ENCODE results near the gene SEMA4C.

SEMA4C gene

DNA sequence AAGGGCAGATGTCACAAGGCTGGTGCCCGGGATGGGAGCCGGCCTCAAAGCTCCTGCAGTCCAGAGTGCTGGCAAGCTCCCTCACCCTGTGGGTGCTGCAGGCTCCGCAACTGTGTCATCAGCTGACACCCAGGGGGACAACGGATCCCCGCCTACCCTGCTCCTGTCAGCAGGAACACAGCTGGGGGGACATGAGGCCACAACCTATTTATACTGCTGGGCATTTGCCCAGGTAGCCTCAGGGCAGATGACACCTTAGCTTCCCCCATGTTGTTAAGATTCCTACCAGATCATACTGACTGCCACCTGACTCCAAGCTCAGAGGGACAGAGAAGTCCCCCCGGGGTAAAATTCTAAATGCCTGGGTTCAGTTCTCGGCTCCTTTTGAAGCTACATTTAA lies 27.3 kb downstream of the SEMA4C start:
- DNase-seq (ENCODE audit: low read depth), result no peak

DNA sequence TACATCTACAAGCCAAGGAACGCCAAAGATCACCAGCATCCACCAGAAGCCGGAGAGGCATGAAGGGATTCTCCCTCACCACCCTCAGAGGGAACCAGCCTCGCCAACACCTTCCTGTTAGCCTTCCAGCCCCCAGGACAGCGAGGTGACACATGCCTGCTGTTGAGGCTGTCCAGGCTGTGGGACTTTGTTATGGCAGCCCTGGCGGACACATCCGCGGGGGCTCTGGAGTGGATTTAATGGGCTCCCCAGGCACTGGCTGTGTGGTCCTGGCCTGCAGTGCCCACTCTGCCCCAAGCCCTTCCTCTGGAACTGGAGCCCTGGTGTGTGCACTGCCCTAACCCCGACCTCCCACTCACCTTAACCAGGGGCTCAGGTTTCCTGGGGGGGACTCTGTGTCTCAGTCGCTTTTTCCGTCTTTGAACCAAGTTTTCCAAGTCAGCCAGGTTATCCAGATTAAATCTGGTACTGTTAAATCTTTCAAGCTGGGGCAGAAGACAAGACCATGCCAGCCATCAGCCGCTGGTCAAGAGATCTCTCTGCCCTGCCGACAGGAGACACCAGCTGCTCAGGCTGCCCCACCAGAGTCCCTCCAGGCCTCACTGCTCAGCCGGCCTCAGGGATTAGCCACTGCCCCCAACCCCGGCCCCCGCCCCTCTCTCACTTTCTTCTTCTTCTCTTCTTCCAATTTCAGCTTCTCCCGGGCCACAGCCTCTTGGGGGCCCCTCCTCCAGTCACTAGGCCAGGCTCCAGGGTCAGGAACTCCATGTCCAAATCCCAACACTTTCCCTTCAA lies 28.0 kb downstream of the SEMA4C start:
- DNase-seq (ENCODE audit: low read depth), result no peak

DNA sequence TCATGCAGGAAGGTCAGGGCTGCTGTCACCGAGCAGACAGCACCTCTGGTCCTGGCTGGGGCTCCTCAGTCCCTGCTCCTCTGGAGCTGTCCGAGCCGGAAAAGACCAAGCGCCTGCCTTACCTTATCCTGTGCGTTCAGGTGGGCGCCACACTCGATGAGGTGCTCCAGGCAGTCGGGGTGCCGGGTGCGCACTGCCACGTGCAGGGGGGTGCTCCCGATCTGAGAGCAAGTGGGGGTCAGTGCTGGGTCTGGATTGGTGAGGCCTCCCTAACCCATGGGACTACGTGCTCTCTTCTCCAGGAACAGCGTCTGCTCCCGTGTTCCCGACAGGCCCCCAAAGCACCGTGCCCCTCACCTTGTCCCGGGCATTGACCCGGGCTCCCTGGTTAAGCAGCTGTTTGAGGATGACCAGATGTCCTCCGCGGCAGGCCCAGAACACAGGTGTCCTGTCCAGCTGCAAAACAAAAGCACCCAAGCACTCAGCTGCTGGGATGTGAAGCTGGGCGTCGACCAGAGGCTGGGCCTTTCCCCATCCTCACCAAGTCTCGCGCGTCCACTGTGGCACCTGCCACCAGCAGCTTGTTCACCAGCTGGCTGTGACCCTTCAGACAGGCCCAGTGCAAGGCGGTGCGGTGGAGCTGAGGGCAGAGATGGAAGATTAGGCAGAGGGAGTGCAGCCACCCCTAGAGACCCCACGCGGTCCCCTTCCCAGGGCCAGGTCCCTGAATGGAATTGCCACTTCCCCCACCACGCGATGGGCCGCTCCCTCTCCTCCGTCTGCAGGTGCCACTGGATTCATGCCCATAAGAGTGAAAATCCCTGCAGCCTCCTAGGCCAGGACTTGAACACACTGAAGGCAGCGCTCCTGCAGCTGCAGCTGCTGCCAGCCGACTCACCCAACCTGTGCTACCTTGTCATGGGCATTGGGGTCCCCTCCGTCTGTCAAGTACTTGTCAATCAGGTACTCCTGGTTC lies 29.7 kb downstream of the SEMA4C start:
- no peak for DNase-seq (ENCODE audit: low read depth)

DNA sequence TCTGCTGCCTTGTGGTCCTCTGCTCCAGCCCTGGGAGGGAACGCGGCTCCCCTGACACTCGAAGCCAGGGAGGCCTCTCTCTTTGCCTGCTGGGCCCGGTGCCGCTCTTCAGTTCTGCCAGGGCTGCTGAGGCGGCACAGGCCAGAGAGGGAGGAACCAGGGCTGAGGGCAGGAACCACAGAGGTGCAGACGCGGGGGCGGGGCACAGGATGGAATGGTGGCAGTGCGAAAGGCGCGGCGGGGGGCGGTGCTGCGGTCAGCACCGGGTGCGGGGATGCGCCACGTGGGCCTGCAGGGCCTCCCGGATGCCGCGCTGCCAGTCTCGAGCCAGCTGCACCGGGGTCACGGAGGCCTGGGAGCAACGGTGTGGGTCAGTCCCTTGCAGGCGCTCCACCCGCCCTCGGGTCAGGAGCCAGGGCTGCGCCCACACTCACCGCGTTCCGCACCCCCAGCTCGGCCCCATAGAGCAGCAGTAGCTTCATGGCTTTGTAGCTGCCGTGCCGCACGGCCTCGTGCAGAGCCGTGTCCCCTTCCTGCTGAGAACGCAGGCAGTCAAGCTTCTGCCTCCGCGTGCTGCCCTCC lies 30.5 kb downstream of the SEMA4C start:
- DNase-seq (ENCODE audit: low read depth), result peak; percentile 48

DNA sequence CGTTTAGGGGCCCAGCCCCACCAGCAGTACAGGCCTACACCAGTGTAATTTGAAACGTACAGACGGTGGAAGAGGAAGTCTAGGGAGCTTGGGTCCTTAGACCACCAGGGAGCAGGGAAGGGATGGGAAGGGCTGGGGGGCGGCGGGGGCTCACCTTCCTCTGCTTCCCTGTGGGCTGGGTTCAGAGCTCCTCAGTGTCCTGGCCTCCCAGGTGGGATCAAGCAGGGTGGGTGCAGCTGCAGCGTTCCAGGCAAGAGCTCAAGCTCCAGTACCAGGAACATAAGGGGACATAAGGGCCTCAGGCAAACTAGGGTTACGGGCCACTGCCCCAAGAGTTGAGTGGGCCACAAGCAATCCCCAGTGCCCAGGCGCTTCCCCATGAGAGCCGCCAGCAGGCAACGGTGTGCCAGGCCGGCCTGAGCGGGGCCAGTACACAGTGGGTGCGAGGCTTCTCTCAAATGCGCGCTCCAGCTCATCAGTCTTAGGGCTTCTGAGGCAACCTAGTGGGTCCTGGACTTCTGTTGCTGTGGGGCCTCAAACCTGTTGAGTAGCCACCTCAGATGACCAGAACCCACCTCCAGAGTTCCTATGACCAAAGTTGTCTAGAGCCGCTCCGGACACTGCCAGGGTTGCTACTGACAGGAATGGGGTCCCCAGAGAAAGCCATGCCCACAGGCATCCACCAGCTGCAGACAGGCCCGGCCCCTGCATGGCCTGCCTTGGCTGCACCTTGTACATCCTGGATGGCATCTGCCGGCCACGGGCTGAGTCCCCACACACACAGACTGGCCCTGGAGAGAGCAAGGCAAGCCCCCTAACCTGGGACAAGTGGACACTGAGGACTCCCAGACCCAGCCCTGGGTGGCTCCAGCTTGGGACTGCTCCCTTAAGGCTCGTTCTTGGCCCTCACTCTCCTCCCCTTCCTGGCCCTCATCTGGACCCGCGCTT lies 31.3 kb downstream of the SEMA4C start:
- DNase-seq (ENCODE audit: low read depth), result no peak

DNA sequence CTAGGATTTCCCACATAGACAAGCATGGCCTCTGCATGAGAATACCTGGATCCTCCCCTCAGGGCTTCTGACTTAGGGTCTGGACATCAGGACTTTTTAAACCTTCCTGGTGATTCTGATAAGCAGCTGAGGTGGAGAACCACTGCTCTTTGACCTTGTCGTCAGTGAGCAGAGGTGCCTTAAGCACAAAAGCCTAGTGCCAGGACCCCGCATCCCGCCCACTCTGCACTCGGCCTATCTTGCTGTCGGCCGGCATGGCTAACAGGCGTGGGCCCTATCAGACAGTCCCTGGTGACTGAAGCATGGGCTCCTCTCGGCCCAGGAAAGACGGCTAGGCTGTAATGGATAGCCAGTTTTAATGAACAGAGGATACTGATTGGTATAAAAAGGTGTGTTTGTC lies 32.3 kb downstream of the SEMA4C start:
- DNase-seq (ENCODE audit: low read depth), result no peak

DNA sequence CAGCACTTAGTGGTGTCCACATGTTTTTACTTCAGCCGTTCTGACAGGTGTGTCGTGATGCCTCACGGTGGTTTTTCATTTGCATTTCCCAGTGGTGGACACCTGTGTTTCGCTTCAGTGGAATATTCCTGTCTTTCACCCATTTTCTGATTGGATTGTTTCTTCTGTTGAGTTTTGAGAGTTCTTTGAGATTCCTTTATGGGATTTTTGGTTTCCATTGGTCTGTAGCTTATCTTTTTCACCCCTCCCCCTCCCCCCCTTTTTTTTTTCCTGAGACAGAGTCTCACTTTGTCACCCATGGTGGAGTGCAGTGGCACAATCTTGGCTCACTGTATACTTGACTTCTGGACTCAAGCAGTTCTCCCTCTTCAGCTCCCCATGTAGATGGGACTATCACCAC lies 34.0 kb downstream of the SEMA4C start:
- DNase-seq (ENCODE audit: low read depth), result no peak

DNA sequence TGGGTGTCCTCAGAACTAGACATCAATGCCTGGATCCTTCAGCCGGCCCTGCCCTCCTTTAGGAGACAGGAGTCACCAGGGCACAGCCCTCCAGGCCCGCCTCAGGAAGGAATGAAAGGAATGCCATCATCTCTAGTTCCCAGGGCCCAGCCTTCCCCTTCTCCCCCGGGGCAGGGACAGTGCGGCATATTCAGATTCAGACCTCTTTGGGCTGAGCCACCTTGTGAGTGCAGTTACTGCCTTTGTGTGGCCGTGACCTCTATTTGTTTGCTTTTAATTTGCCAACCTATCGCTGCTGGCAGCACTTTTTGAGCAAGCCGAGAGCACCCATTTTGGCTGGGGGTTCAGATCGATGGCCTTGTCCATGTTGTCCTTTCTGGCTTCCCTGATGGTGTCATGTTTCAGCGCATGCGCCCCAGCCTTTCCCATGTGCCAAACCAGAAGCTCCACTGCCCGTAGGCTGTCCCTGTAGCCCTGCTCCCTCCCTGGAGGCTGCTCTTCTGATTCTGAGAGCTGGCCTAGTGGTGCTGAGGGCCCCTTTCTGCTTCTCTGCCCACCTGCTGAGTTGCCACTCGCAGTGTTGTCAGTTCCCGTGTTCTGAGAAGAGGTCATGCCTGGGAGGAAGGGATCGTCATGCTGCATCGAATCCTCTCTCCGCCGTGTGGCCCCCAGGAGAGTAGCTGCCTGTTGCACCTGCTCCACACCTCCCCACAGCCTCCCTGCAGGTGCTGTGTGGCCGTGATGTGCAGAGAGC lies 36.9 kb downstream of the SEMA4C start:
- no peak for DNase-seq (ENCODE audit: low read depth)

DNA sequence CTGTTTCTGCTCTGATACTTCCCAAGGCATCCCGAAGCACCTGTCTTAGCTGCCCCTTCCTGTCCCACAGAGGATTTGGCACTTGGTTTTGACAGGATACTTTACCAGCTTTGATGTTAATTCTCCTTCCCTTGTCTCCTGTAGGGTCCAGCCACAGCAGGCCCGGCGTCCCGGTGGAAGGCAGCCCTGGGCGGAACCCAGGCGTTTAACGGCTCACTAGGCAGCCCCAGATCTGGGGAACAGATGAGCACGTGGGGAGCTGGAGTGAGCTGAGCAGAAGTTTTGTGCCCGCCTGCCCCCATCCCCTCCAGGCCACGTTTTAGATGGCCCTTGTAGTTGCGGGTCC lies 37.5 kb downstream of the SEMA4C start:
- DNase-seq (ENCODE audit: low read depth), result no peak

DNA sequence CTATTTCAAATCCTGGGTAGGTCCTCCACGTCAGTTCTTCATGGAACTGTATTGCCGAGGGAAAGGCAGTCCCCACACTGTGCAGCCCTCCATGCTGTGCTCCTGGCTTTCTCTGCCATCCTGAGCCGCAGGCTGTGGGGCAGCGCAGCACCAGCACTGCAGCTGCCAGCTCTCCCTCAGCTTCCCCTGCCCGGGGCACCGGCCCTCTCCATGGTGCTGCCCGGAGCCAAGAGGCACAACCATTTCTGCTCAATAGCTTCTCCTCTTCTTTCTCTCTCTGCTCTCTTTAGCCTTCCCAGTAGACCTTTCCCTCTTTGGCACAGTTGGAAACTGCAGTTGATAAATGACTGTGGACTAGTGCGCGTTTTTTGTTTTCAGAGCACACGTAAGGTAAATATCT lies 38.2 kb downstream of the SEMA4C start:
- DNase-seq (ENCODE audit: low read depth), result no peak

DNA sequence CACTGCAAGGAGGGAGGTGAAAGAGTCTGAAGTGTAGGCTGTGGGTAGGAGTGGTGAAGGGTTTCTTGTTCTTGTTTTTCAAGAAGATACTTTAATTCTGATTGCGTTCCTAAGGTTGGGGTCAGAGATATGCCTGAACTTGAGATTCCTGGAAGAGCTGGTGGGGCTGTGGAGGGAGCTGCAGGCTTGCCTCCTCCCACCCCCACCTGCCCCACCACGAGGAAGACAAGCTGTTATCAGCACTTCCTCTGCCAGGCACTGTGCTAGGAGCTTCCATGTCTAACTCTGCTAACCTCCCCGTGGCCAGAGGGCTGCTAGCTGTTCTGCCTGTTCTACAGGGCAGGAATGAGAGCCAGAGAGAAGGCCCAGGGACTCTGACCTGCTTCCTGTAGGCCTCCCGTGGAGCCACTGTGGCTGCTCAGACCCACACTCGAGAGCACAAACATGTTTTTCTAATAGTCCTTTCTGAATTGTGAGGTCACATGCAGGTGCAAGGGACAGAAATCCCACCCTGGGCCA lies 39.8 kb downstream of the SEMA4C start:
- no peak for DNase-seq (ENCODE audit: low read depth)

DNA sequence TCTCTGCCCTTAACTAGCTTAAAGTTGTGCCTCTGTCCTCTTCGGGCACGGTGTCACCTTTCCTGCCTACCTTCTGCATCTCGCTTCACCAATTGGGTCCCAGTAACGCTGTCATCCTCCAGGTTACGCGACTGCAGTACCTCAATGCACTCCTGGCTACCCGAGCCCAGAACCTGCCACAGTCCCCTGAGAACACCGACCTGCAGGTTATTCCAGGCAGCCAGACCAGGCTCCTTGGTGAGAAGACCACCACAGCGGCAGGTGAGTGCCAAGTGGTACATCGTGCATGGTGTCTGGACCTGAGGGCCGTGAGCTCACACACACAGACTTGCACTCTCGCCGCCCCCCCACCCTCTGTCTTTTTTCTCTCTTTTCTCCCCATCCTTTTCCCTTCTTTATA lies 41.0 kb downstream of the SEMA4C start:
- no peak for DNase-seq (ENCODE audit: low read depth)

DNA sequence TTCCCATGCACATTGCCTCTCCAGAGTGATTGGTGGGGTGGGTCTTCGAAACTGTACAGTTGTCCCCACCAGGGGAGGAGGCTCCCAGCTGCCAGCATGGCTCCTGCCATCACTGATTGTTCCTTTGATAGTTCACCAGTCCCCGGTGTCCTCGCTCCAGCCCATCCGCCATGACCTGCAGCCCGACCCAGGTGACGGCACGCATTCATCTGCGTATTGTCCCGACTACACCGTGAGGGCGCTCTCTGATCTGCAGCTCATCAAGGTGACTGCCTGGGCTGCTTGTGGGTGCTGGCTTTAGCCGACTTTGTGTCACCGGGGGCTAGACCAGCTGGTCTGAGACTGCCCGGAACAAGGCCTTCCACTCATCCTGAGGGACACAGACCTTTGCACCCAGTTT lies 41.4 kb downstream of the SEMA4C start:
- no peak for DNase-seq (ENCODE audit: low read depth)

DNA sequence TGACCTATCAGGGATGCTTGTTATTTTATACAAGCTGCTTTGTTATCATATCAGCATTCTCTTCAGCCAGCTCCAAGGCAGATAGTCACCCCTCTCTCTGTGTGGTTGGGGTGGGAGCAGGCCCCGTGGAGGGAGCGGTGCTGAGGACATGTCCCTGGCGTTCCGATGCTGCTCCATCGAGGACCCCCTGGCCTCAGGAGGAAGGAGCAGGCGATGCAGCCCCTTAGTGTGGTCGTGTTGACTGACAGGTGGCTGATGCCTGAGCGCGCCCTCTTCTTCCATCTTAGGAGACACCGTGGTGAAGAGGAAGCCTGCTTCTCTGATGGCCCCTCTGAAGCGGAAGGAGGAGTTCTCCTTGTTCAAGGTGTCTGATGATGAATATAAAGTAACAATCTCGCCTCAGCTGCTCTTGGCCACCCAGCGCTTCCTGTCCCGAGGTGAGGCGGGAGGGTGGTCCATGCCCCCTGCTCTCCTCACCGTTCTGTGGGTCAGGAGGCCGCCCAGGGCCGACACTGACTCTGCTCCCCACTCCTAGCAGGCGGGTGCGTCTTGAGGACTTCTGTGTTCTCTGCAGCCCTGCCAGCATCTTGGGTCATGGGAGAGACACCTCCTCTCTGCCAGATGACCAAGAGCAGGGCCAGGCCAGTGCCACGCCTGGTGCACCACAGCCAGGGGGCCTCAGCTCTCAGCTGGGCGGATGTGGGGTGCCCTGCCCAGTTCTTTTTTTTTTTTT lies 43.2 kb downstream of the SEMA4C start:
- no peak for DNase-seq (ENCODE audit: low read depth)

DNA sequence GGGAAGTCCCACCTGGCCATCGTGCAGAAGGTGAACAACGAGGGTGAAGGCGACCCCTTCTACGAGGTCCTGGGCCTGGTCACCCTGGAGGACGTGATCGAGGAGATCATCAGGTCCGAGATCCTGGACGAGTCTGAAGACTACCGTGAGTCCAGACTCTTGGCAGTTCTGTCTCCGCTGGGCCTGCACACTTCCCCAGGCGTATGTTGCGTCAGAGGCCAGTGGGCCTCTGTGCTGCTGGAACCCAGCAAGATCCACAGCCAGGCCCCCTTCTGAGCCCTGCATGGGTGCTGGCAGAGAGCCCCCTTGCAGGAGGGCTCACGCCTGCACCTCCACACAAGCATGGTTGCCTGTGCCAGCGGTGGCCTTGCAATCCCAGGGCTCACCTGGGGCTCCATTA lies 44.8 kb downstream of the SEMA4C start:
- no peak for DNase-seq (ENCODE audit: low read depth)

DNA sequence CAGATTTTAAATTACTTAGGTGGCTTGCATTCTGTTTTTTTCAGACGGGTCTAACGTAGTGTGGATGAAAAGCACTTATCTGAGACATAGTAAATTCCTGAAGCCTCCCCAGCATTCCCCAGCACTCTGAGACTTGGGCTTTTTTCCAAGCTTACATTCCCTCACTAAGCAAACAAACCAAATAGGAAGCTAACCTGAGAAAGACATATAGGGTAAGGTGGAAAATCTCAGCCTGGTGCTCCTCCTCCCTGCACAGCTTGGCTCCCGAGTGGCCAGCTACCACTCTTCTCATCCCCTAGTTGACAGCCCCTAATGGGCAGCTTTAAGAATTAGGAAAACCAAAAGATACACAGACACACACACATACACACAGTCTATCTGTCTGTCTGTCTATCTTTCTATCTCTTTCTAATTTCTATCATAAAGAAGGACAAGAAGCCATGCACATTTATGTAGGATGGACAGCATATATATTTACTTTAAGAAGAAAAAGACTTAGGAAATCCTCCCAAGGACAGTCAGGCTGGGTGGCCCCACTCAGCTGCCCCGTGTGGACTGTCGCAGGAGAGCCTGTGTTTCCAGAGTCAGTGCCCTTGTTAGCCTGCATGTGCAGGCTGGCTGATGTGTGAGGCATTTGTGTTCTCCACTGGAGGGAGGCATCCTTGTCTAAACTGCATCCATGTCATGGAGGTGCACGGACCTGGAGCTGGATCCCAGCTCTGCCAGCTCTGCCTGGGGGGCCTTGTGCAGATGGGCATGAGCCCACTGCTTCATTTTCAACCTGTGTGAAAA lies 45.6 kb downstream of the SEMA4C start:
- DNase-seq (ENCODE audit: low read depth), result no peak

DNA sequence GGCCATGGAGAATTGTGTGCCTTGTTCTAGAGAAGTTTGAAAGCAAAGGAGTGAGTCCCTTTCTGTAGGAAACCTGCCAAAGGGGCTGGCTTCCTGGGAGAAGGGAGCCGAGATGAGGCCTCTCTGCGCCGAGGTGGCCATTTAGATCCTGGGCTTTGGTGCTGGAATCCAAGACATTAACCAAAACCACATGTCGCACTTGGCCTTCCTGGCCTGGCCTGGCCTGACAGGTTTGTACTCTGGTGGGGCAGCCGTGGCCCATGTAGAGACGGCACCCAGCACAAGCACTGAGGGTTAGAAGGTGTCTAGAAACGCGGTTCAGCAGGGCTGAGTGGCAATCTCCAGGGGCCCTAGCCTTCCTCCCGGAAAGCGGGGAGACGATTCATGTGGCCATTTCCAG lies 46.7 kb downstream of the SEMA4C start:
- no peak for DNase-seq (ENCODE audit: low read depth)

DNA sequence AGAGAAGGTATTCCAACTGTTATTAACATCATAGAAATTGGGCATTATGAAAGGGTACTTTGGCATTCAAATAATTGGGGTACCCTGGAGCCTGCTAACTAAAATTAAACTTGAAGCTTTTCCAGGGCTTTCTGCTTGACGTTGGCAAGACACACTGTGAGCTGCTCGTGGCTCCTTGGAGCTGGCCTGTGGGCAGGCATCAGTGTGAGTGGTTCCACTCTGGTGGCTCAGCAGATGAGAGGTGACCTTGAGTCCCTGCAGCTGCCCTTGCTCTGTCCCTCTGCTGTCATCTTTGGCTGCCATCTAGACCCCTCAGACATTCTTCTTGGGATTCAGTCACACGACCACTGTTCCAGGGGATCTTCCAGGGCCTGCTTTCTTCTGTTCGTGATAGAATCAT lies 47.1 kb downstream of the SEMA4C start:
- no peak for DNase-seq (ENCODE audit: low read depth)

DNA sequence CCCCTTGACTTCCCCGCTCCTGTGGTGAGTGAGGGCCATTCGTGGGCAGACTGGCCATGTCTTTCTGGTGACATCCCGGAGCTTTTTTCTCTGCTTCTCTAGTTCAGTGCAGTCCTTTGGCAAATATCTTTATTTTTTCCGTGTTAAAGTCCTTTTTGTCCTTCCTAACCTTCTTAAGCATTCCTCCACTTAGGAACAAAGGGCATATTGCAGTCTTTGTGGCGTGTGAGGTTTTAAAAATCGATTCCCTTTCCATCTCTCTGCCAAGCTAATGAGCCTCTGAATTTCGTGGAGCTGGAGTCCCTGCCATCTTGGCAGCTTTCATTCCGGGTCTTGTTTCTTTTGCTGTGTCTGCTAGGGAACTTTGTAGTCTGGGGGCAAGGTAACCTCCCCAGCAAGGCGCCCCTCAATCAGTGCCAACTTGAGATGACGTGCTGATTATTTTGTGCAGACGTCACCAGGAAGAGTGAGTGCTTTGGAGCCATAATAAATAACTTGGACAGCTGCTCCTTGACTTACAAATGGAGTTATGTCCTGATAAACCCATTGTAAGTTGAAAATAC lies 48.7 kb downstream of the SEMA4C start:
- DNase-seq (ENCODE audit: low read depth), result no peak
